GM10248 (cell line): Measurements from ENCODE around the gene SPDYE16.
"Not testable (repeated sequence)": the region's sequence is repeated elsewhere in the genome, so short reads cannot be mapped to it uniquely, and the experiment has no call there.

Experiments
- CTCF ChIA-PET: fragments of 300-600 bp; sonication (Branson Sonifier 250); formaldehyde crosslinking; extraction: SDS; loops from one replicate; lab custom pipeline; 2021; ENCODE audit warnings: antibody characterized with exemption; lab: Yijun Ruan, JAX
- POLR2A ChIA-PET: fragments of 350-650 bp; sonication (Branson Sonifier 250); formaldehyde crosslinking; extraction: SDS; loops from one replicate; lab custom pipeline; 2020; ENCODE audit warnings: antibody characterized with exemption; lab: Yijun Ruan, JAX
- DNase-seq: peaks from one replicate; pipeline ENCODE4 v3.0.0; 2012; ENCODE audit errors: extremely low spot score
- TF ChIP-seq, protein P1 (sequence below): IDR thresholded peaks from 2 replicates; pipeline ENCODE4 v1.5.1; 2012; ENCODE audit warnings: mild to moderate bottlenecking, low read depth; ENCODE audit errors: extremely low read depth, missing control alignments, control extremely low read depth

The SPDYE16 gene

DNA sequence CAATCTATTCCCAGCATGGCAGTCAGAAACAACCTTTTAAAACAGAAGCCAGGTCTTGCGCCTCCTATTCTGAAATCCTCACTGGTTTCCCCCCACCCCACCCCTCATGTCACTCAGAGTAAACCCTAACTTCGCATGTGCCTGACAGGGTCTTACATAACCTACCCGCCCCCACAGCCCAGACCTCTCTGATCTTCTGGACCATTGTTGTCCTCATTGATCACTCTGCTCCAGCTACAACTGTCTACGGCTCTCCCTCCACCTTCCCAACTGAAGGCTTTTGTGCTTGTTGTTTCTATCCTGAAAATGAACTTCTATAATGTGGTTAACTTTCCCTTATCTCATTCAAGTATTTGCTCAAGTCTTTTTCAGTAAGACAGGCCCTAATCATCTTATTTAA, 17.1 kb upstream of the SPDYE16 start:
- DNase-seq, POLR2A ChIA-PET, CTCF ChIA-PET: not testable (repeated sequence)

DNA sequence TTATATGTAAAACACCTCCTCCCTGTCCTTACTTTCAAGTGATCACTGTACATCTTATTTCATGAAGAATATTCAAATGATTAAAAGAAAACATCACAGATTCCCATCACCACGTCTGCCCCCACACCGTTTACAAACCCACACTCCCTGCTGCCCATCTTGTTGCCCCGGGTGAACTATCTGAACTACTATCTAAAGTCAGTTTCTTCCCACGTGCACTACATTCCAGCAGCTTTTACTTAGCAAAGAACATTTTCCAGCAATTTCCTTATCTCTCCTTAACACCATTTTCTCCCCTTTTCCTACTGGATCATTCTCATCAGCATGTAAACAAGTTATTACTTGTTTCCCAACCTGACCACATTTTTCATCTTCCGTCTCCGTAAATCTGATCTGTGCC, 16.6 kb upstream of the SPDYE16 start:
- DNase-seq, CTCF ChIA-PET, POLR2A ChIA-PET: not testable (repeated sequence)

DNA sequence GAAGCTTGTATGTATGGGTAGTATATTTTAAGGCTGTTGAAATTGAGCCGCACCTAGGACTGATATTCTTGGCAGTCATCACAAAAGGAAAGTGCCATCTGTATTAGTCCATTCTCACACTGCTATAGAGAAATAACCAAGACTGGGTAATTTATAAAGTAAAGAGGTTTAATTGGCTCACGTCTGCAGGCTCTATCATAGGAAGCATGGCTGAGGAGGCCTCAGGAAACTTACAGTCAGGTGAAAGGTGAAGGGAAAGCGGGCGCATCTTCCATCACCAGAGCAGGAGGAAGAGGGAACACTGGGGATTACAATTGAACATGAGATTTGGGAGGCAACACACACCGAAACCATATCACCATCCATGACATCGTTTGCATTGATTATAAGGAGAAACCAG, 8.9 kb upstream of the SPDYE16 start:
- POLR2A ChIA-PET, CTCF ChIA-PET, DNase-seq: not testable (repeated sequence)

DNA sequence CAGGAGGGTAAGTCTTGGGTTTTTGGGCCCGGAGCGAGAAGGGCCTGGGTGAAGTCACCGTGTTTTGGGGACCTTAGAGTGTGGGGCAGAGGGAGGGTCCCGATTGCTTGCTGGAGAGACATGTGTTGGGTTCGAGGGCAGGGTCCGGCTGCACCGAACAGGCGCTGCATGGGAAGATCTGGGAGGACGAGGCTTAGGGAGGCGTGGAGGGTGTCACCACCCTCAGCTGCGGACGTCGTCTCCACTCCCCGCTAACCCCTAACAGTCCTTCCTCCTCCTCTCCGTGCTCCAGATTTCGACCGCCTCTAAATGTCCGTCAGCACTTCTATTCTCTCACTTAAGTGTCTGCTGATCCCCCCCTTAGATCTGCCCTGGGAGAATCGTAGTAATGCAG, 6.8 kb upstream of the SPDYE16 start:
- POLR2A ChIA-PET, DNase-seq, CTCF ChIA-PET: not testable (repeated sequence)

DNA sequence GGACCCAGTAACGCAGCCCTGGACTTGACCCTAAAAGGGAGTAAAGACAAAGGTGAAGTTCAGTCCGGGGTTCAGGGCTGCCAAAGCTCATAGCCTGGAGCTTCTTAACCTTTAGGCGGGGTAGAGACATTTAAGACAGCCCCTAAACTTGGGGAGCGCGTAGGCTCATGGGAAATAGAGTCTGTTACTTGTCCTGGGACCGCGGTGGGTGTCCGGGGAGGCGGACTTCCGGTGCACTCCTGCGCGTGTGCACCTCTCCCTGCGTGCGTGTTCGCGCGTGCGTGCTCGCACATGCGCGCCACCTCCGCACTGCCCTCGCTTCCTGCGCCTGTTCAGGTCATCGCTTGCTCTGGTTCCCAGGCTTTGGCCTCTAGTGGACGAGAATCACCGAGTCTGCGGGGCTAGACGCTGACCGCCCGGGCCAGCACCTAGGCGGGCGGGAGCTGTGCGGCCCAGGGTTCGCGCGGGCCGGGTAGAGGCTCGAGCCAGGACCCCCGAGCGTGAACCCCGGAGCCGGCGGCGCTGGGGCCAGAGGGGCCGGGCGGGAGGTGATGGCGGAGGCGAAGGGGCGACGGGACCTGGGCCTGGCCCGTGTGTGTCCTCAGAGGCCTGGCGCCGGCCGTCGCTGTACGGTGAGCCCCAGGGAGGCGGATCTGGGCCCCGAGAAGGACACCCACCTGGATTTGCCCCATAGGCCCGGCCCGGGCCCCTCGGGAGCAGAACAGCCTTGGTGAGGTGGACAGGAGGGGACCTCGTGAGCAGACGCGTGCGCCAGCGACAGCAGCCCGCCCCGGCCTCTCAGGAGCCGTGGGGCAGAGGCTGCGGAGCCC, 6.1 kb upstream of the SPDYE16 start:
- POLR2A ChIA-PET, CTCF ChIA-PET: not testable (repeated sequence)
- peak; percentile 83 for DNase-seq

DNA sequence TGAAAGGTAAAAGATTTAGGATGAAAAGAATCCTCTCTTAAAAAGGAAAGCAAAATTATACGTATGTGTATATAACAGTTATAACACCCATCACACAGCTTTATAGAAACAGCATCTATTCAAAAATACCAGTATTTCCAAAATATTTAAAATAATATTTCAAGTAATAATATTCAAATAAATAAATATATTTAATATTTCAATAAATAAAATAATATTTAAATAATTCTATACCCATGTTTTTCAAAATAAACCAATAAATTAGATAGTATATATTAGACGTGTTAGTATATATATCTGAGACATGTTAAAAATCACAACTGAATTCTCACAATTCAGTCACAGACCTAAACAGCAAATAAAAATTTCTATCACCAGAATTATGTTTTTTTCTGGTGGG, 11.5 kb downstream of the SPDYE16 start:
- POLR2A ChIA-PET, DNase-seq, CTCF ChIA-PET: not testable (repeated sequence)

DNA sequence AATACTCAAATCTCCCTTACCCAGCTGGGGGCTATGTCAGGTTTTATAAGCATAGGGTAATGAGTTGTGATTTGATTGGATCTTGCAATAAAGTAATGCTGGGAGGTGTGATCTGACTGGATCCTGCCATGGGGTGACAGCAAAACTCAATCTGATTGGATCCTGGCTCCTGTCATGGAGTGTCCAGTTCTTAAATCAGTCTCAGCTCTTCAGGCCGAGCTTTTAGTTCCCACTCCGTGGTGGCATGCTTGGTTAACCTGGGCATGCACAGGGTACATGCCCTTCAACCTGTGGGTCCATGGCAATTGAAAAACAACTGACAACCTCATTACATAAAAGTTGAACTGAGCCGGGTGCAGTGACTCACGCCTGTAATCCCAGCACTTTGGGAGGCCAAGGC, 16.9 kb downstream of the SPDYE16 start:
- CTCF ChIA-PET, DNase-seq, POLR2A ChIA-PET: not testable (repeated sequence)

DNA sequence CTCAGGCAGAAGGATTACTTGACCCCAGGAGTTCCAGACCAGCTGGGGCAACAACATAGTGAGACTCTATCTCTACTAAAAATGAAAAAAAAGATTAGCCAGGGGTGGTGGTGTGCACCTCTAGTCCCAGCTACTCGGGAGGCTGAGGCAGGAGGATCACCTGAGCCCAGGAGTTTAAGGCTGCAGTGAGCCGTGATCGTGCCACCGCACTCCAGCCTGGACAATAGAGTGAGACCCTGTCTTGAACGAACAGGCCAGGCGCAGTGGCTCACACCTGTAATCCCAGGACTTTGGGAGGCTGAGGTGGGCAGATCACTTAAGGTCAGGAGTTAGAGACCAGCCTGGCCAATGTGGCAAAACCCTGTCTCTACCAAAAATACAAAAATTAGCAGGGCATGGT, 26.2 kb downstream of the SPDYE16 start:
- POLR2A ChIA-PET, DNase-seq, CTCF ChIA-PET: not testable (repeated sequence)

DNA sequence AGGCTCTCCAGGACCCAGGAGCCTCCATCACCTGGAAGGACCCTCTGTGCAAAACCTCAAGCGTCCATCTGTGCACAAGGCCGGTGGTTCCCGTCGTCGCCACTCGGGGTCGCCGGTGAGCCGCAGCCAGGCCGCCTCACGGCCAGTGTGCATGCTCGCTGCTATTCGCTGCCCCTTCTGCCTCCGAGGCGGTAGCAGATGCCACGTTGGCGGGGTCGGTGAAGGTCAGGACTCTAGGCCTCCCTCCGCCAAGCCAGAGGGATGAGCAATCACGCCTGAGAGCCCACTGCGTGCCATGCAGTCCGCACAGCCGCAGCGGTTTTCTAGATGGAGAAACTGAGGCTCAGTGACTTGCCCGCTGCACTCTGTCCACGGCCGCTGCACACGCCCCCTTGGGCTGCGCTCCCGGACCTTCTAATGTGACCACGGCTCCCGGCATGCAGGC, 27.1 kb downstream of the SPDYE16 start:
- POLR2A ChIA-PET = no interaction called here
- peak; percentile 77 for DNase-seq
- TF ChIP-seq, protein P1, sequence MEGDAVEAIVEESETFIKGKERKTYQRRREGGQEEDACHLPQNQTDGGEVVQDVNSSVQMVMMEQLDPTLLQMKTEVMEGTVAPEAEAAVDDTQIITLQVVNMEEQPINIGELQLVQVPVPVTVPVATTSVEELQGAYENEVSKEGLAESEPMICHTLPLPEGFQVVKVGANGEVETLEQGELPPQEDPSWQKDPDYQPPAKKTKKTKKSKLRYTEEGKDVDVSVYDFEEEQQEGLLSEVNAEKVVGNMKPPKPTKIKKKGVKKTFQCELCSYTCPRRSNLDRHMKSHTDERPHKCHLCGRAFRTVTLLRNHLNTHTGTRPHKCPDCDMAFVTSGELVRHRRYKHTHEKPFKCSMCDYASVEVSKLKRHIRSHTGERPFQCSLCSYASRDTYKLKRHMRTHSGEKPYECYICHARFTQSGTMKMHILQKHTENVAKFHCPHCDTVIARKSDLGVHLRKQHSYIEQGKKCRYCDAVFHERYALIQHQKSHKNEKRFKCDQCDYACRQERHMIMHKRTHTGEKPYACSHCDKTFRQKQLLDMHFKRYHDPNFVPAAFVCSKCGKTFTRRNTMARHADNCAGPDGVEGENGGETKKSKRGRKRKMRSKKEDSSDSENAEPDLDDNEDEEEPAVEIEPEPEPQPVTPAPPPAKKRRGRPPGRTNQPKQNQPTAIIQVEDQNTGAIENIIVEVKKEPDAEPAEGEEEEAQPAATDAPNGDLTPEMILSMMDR = peak; percentile 79
- CTCF ChIA-PET = no interaction called here

DNA sequence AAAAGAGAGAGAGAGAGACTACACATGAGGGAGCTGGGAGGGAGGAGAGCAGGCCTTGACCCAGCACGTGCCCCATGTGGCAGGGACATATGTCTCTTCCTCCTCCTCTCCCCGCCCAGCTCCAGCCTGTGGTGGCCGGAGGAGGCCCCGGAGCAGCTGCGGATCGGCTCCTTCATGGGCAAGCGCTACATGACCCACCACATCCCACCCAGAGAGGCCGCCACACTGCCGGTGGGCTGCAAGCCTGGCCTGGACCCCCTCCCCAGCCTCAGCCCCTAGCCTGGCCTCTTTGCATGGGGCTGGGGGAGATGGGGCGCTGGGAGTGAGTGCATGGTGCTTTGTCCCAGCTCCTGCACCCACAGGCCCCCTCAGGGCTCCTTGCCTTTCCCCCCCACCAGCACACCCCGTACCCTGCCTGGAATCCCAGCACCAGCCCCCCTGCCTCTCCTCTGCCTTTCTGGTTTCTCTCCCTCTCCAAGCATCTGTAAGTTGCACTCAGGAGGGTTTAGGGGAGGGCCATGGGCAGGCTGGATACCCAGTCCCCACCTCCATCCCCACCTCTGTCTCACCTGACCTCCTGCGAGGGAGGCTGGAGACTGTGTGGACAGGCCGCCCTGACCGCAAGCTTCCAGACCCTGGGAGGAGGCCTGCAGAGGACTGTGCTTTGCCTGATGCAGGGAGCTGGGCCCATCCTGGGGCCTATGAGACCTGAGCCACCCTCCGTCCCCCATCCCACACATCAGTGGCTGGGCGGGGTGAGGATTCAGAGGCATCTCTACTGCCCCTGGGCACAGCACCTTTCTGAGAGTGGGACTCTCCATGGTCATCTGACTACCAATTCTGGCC, 27.9 kb downstream of the SPDYE16 start:
- CTCF ChIA-PET = no interaction called here
- TF ChIP-seq, protein P1 = no peak
- POLR2A ChIA-PET = no interaction called here
- DNase-seq = no peak
